Measurements from ENCODE around the gene MYCBP2.
"Not testable (repeated sequence)": the region's sequence is repeated elsewhere in the genome, so short reads cannot be mapped to it uniquely, and the experiment has no call there.

Gene MYCBP2

GRCh38 chr13:77198995-77199394 lies 127.9 kb downstream of the MYCBP2 start:
- not testable (repeated sequence) for FAIRE-seq

GRCh38 chr13:77196052-77196618 lies 130.8 kb downstream of the MYCBP2 start:
- FAIRE-seq, result no peak

- no peak for FAIRE-seq
These were observed 136.4 kb downstream of the MYCBP2 start for GRCh38 chr13:77190349-77190958.

- FAIRE-seq, result no peak
These were observed 141.2 kb downstream of the MYCBP2 start for GRCh38 chr13:77185721-77186120.

GRCh38 chr13:77184455-77184854 lies 142.4 kb downstream of the MYCBP2 start:
- FAIRE-seq, result no peak

GRCh38 chr13:77180011-77180410 lies 146.9 kb downstream of the MYCBP2 start:
- FAIRE-seq, result no peak

- FAIRE-seq, result no peak
These were observed 149.2 kb downstream of the MYCBP2 start for GRCh38 chr13:77177646-77178045.

- FAIRE-seq, result no peak
These were observed 150.5 kb downstream of the MYCBP2 start for GRCh38 chr13:77176350-77176749.

- FAIRE-seq, result no peak
These were observed 154.2 kb downstream of the MYCBP2 start for GRCh38 chr13:77172650-77173049.

- no peak for FAIRE-seq
These were observed 155.4 kb downstream of the MYCBP2 start for GRCh38 chr13:77171451-77171850.

- FAIRE-seq, result no peak
These were observed 158.7 kb downstream of the MYCBP2 start for GRCh38 chr13:77168237-77168636.

- FAIRE-seq, result no peak
These were observed 176.2 kb downstream of the MYCBP2 start for GRCh38 chr13:77150651-77151050.

- no peak for FAIRE-seq
These were observed 183.5 kb downstream of the MYCBP2 start for GRCh38 chr13:77143431-77143830.

- no peak for FAIRE-seq
These were observed 187.6 kb downstream of the MYCBP2 start for GRCh38 chr13:77139306-77139705.

GRCh38 chr13:77138813-77139212 lies 188.1 kb downstream of the MYCBP2 start:
- no peak for FAIRE-seq

- no peak for FAIRE-seq
These were observed 189.9 kb downstream of the MYCBP2 start for GRCh38 chr13:77136902-77137420.

- FAIRE-seq, result no peak
These were observed 202.5 kb downstream of the MYCBP2 start for GRCh38 chr13:77124423-77124822.

- FAIRE-seq, result no peak
These were observed 208.8 kb downstream of the MYCBP2 start for GRCh38 chr13:77118134-77118533.

GRCh38 chr13:77114271-77114670 lies 212.6 kb downstream of the MYCBP2 start:
- no peak for FAIRE-seq

GRCh38 chr13:77113496-77113895 lies 213.4 kb downstream of the MYCBP2 start:
- no peak for FAIRE-seq

GRCh38 chr13:77105051-77105450 lies 221.8 kb downstream of the MYCBP2 start:
- FAIRE-seq, result no peak

GRCh38 chr13:77099415-77099814 lies 227.5 kb downstream of the MYCBP2 start:
- no peak for FAIRE-seq

GRCh38 chr13:77095288-77095687 lies 231.6 kb downstream of the MYCBP2 start:
- FAIRE-seq, result no peak

- no peak for FAIRE-seq
These were observed 232.1 kb downstream of the MYCBP2 start for GRCh38 chr13:77094773-77095172.

GRCh38 chr13:77093735-77094134 lies 233.2 kb downstream of the MYCBP2 start:
- no peak for FAIRE-seq

All from colon (tissue), 2 donors.